HepG2 (cell line): ENCODE results near the gene ADAMTSL3. TPM values are rescaled to one million over a fixed set of nuclear protein-coding genes. Genes with fewer than 3 reads are reported as not detected.

Source experiments
- ATAC-seq: fragments of 200-7000 bp; cut with Tn5 transposase; 3 replicates; pipeline ENCODE4 v1.9.1; 2020; ENCODE audit warnings: mild to moderate bottlenecking, moderate library complexity
- BruUV-seq: library from RNA; stranded (reverse); fragments of 400-500 nt; replicated peaks from 2 replicates; lab custom pipeline; 2021; lab: Mats Ljungman, UMichigan
- CTCF ChIA-PET: fragments of 300-600 bp; formaldehyde crosslinking; extraction: SDS; loops from one replicate; lab custom pipeline; 2021; ENCODE audit warnings: low total read pairs, inconsistent platforms, low intra/inter-chr PET ratio; lab: Yijun Ruan, JAX
- POLR2A ChIA-PET: fragments of 350-600 bp; sonication (Branson Sonifier 250); formaldehyde crosslinking; loops from one replicate; lab custom pipeline; 2020; ENCODE audit warnings: antibody characterized with exemption, inconsistent platforms; lab: Yijun Ruan, JAX
- DNase-seq: peaks from one replicate; pipeline ENCODE4 v3.0.0-alpha.2; 2015; ENCODE audit warnings: low spot score
- FAIRE-seq: peaks from 3 replicates; lab custom pipeline; 2011; peaks lifted over from hg19 to GRCh38; lab: Jason Lieb, UNC
- H2AFZ ChIP-seq: one replicate; pipeline ENCODE4 v1.6.1; 2011; ENCODE audit warnings: low read length, inconsistent platforms
- H3K27ac ChIP-seq: fragments of 300-600 bp; 3 replicates; pipeline ENCODE4 v1.8.0; 2011; ENCODE audit warnings: mixed run types, mild to moderate bottlenecking, mixed read lengths, low read length, inconsistent platforms; ENCODE audit not compliant: insufficient read depth; ENCODE audit errors: extremely low read length
- H3K27me3 ChIP-seq, 2 experiments: fragments of 200-600 bp in 1 of 2; 2 replicates in 1 of 2; 3 replicates in 1 of 2; pipeline versions ENCODE4 v1.6.0 to v1.8.0; 2011; ENCODE audit warnings: low read length in 2 of 2, mild to moderate bottlenecking in 2 of 2, moderate library complexity in 2 of 2, inconsistent platforms in 1 of 2; ENCODE audit not compliant: insufficient read depth in 2 of 2, control insufficient read depth in 1 of 2
- H3K36me3 ChIP-seq, 2 experiments: fragments of 200-600 bp in 1 of 2; replicated peaks in 1 of 2; 2 replicates in 1 of 2; 3 replicates in 1 of 2; pipeline versions ENCODE4 v1.5.1 to v1.8.0; 2011; ENCODE audit warnings: low read length in 2 of 2, inconsistent platforms in 1 of 2; ENCODE audit not compliant: insufficient read depth in 2 of 2, control insufficient read depth in 1 of 2
- H3K4me1 ChIP-seq: 2 replicates; pipeline ENCODE4 v1.5.1; 2012; ENCODE audit warnings: low read length, inconsistent platforms; ENCODE audit not compliant: insufficient read depth
- H3K4me2 ChIP-seq: 2 replicates; pipeline ENCODE4 v1.6.0; 2011; ENCODE audit warnings: low read depth, low read length, inconsistent platforms
- H3K4me3 ChIP-seq, 3 experiments: fragments of 200-600 bp in 1 of 3; sonication (generic), shearing (Covaris generic) in 1 of 3; replicated peaks in 1 of 3; 2 replicates each; pipeline ENCODE4 v1.5.1; 2011 to 2016; ENCODE audit warnings: low read length in 3 of 3, inconsistent platforms in 2 of 3, low read depth in 2 of 3, mild to moderate bottlenecking in 2 of 3, control low read depth in 1 of 3, mixed read lengths in 1 of 3; ENCODE audit not compliant: insufficient read depth in 1 of 3
- H3K79me2 ChIP-seq: one replicate; pipeline ENCODE4 v1.6.1; 2011; ENCODE audit warnings: low read length, inconsistent platforms; ENCODE audit not compliant: insufficient read depth
- H3K9ac ChIP-seq: 2 replicates; pipeline ENCODE4 v1.6.0; 2011; ENCODE audit warnings: mild to moderate bottlenecking, low read depth, low read length, inconsistent platforms; ENCODE audit not compliant: insufficient read depth
- H3K9me3 ChIP-seq: 2 replicates; pipeline ENCODE4 v1.5.1; 2012; ENCODE audit warnings: mild to moderate bottlenecking, low read length
- H4K20me1 ChIP-seq: 2 replicates; pipeline ENCODE4 v1.6.0; 2011; ENCODE audit warnings: inconsistent platforms, mild to moderate bottlenecking, low read length, moderate library complexity; ENCODE audit not compliant: insufficient read depth
- ATM ChIP-seq: fragments of 450-650 bp; IDR thresholded peaks from 2 replicates; pipeline ENCODE4 v1.7.1; 2017; ENCODE audit warnings: mild to moderate bottlenecking, borderline replicate concordance
- ESRRA ChIP-seq: sonication (generic); formaldehyde crosslinking; IDR thresholded peaks from 2 replicates; pipeline ENCODE4 v1.5.1; 2020; ENCODE audit warnings: mild to moderate bottlenecking, low read depth, missing genetic modification reagents
- GATA4 ChIP-seq: sonication (generic); IDR thresholded peaks from 2 replicates; pipeline ENCODE4 v1.6.1; 2016; ENCODE audit warnings: antibody characterized with exemption, low read depth, borderline replicate concordance
- RAD51 ChIP-seq: fragments of 450-650 bp; IDR thresholded peaks from 2 replicates; pipeline ENCODE4 v1.6.1; 2016; ENCODE audit warnings: borderline replicate concordance
- ZKSCAN1 ChIP-seq: fragments of 150-350 bp; IDR thresholded peaks from 2 replicates; pipeline ENCODE4 v1.6.1; 2014; ENCODE audit warnings: low read length
- ZMYM4 ChIP-seq: sonication (generic); formaldehyde crosslinking; IDR thresholded peaks from 2 replicates; pipeline ENCODE4 v1.8.1; 2023; ENCODE audit warnings: mild to moderate bottlenecking, missing genetic modification reagents
- WGBS: methylation state at CpG from one replicate; pipeline ENCODE4 v1.1.6; 2017; ENCODE audit warnings: low lambda C conversion rate; 5-methylcytosine and 5-hydroxymethylcytosine counted together
- in situ Hi-C: cut with HindIII; loops from 2 replicates; pipeline ENCODE4 v1.10.0; 2017; ENCODE audit warnings: low pct_unique_long_range_greater_than_20kb; ENCODE audit not compliant: extremely low pct_ligation_motif_present
- intact Hi-C: fragments of 100-400 bp; cut with micrococcal nuclease; formaldehyde crosslinking; loops from one replicate; pipeline ENCODE4 v1.10.0; 2022; ENCODE audit not compliant: unreplicated experiment
- polyA plus RNA-seq, 8 experiments: library from polyadenylated mRNA; depleted of rRNA in 3 of 8; stranded (reverse) in 7 of 8; unstranded in 1 of 8; fragments of >200 nt; fragmentation: Illumina TruSeq in 4 of 8; extraction: Trizol in 4 of 8; gene quantifications; 2 replicates each; pipeline versions ENCODE4 v1.2.1 to v1.2.3, GENCODE V29; 2011 to 2016; ENCODE audit warnings: low read depth in 4 of 8, missing spikeins in 1 of 8, mixed read lengths in 1 of 8; ENCODE audit not compliant: insufficient read depth in 1 of 8
- total RNA-seq, 5 experiments: library from RNA; depleted of rRNA; stranded (reverse); fragments of >200 nt; fragmentation: Illumina TruSeq; extraction: Trizol; gene quantifications; 2 replicates each; pipeline ENCODE4 v1.2.3, GENCODE V29; 2016; ENCODE audit warnings: low read depth in 1 of 5
- TF ChIP-seq, protein P1 (sequence below): sonication (generic); formaldehyde crosslinking; IDR thresholded peaks from 2 replicates; pipeline ENCODE4 v1.5.0; 2020; ENCODE audit warnings: mild to moderate bottlenecking, missing genetic modification reagents
- TF ChIP-seq, protein P2 (sequence below), 2 experiments: sonication (generic) in 1 of 2; formaldehyde crosslinking in 1 of 2; IDR thresholded peaks; 2 replicates each; pipeline versions ENCODE4 v1.4.0 to v1.6.1; 2016 to 2020; ENCODE audit warnings: borderline replicate concordance in 1 of 2, low read depth in 1 of 2, mild to moderate bottlenecking in 1 of 2, missing genetic modification reagents in 1 of 2
- TF ChIP-seq, protein P3 (sequence below): sonication (generic); formaldehyde crosslinking; IDR thresholded peaks from 2 replicates; pipeline ENCODE4 v1.4.0; 2020; ENCODE audit warnings: missing genetic modification reagents, borderline replicate concordance

The ADAMTSL3 gene
- total and polyA plus RNA-seq, 2 of the 13 experiments (the other 11 are each of a cell fraction or from before 2014, with no cell fraction given), result 0.04 to 0.09 TPM

DNA sequence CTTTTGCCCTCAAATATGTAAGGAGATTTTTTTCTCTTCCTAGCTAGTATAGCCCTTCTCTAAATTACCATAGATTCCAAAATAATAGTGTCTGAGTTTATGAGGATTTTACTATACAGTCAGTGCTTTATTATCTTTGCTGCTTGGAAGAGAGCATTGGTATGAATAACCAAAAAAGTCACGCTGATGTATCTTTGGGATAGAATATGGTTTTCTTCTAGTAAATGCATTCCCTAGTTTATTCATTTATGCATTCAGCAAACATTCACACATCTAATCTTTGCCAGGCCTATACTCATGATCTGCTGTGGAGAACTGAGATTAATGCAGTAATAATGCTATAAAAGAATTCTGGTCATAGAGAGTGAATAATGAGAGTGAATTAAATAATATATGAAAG lies 356.3 kb downstream of the ADAMTSL3 start:
- Histone ChIP-seq H3K4me3 (no peak overlapping the region), H3K9ac (no peak overlapping the region), H3K36me3 (no peaks in the 10 kb centered on the region), H3K9me3 (no peaks in the 10 kb centered on the region), H3K4me1 (no peaks in the 10 kb centered on the region), H3K27me3 (no peaks in the 10 kb centered on the region; a peak in 1 of 5 replicates), H3K79me2 (no peaks in the 10 kb centered on the region), H2AFZ (no peak overlapping the region), H3K27ac (no peak overlapping the region), H3K4me2 (no peak overlapping the region), H4K20me1 (no peaks in the 10 kb centered on the region)
- in situ Hi-C loops (no loop called here), intact Hi-C loops (no loop called here)
- no peak for DNase-seq
- ChIA-PET POLR2A (no interaction called here), CTCF (no interaction called here)
- 3% methylated on average over 1 of the region's 1 CpG for WGBS
- ATAC-seq, result no peak
- no peak for FAIRE-seq
- BruUV-seq, result no TSS peak
- TF ChIP-seq ZKSCAN1, result no peak
- TF ChIP-seq, protein P1, sequence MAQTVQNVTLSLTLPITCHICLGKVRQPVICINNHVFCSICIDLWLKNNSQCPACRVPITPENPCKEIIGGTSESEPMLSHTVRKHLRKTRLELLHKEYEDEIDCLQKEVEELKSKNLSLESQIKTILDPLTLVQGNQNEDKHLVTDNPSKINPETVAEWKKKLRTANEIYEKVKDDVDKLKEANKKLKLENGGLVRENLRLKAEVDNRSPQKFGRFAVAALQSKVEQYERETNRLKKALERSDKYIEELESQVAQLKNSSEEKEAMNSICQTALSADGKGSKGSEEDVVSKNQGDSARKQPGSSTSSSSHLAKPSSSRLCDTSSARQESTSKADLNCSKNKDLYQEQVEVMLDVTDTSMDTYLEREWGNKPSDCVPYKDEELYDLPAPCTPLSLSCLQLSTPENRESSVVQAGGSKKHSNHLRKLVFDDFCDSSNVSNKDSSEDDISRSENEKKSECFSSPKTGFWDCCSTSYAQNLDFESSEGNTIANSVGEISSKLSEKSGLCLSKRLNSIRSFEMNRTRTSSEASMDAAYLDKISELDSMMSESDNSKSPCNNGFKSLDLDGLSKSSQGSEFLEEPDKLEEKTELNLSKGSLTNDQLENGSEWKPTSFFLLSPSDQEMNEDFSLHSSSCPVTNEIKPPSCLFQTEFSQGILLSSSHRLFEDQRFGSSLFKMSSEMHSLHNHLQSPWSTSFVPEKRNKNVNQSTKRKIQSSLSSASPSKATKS (CRISPR knock-in tag), result no peak
- no peak for TF ChIP-seq ZMYM4 (CRISPR knock-in tag)
- no peak for TF ChIP-seq ESRRA (CRISPR knock-in tag)
- TF ChIP-seq GATA4, result no peak
- no peak for TF ChIP-seq ATM
- TF ChIP-seq, protein P2, sequence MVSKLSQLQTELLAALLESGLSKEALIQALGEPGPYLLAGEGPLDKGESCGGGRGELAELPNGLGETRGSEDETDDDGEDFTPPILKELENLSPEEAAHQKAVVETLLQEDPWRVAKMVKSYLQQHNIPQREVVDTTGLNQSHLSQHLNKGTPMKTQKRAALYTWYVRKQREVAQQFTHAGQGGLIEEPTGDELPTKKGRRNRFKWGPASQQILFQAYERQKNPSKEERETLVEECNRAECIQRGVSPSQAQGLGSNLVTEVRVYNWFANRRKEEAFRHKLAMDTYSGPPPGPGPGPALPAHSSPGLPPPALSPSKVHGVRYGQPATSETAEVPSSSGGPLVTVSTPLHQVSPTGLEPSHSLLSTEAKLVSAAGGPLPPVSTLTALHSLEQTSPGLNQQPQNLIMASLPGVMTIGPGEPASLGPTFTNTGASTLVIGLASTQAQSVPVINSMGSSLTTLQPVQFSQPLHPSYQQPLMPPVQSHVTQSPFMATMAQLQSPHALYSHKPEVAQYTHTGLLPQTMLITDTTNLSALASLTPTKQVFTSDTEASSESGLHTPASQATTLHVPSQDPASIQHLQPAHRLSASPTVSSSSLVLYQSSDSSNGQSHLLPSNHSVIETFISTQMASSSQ (IDR thresholded peaks at IDR 0.05; ENCODE audit: low read depth), result no peak
- TF ChIP-seq, protein P2 (CRISPR knock-in tag; IDR thresholded peaks at IDR 0.05; ENCODE audit: borderline replicate concordance), result no peak
- TF ChIP-seq RAD51, result no peak
- TF ChIP-seq, protein P3, sequence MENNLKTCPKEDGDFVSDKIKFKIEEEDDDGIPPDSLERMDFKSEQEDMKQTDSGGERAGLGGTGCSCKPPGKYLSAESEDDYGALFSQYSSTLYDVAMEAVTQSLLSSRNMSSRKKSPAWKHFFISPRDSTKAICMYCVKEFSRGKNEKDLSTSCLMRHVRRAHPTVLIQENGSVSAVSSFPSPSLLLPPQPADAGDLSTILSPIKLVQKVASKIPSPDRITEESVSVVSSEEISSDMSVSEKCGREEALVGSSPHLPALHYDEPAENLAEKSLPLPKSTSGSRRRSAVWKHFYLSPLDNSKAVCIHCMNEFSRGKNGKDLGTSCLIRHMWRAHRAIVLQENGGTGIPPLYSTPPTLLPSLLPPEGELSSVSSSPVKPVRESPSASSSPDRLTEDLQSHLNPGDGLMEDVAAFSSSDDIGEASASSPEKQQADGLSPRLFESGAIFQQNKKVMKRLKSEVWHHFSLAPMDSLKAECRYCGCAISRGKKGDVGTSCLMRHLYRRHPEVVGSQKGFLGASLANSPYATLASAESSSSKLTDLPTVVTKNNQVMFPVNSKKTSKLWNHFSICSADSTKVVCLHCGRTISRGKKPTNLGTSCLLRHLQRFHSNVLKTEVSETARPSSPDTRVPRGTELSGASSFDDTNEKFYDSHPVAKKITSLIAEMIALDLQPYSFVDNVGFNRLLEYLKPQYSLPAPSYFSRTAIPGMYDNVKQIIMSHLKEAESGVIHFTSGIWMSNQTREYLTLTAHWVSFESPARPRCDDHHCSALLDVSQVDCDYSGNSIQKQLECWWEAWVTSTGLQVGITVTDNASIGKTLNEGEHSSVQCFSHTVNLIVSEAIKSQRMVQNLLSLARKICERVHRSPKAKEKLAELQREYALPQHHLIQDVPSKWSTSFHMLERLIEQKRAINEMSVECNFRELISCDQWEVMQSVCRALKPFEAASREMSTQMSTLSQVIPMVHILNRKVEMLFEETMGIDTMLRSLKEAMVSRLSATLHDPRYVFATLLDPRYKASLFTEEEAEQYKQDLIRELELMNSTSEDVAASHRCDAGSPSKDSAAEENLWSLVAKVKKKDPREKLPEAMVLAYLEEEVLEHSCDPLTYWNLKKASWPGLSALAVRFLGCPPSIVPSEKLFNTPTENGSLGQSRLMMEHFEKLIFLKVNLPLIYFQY (CRISPR knock-in tag), result no peak
